Measurements from ENCODE around the gene ZFYVE28. TPM values are rescaled to one million over a fixed set of nuclear protein-coding genes. Genes with fewer than 3 reads are reported as not detected.

Gene ZFYVE28
- total RNA-seq, 3 donors from 2014 or later = 12.3 to 14.1 (median 13.9) TPM

DNA sequence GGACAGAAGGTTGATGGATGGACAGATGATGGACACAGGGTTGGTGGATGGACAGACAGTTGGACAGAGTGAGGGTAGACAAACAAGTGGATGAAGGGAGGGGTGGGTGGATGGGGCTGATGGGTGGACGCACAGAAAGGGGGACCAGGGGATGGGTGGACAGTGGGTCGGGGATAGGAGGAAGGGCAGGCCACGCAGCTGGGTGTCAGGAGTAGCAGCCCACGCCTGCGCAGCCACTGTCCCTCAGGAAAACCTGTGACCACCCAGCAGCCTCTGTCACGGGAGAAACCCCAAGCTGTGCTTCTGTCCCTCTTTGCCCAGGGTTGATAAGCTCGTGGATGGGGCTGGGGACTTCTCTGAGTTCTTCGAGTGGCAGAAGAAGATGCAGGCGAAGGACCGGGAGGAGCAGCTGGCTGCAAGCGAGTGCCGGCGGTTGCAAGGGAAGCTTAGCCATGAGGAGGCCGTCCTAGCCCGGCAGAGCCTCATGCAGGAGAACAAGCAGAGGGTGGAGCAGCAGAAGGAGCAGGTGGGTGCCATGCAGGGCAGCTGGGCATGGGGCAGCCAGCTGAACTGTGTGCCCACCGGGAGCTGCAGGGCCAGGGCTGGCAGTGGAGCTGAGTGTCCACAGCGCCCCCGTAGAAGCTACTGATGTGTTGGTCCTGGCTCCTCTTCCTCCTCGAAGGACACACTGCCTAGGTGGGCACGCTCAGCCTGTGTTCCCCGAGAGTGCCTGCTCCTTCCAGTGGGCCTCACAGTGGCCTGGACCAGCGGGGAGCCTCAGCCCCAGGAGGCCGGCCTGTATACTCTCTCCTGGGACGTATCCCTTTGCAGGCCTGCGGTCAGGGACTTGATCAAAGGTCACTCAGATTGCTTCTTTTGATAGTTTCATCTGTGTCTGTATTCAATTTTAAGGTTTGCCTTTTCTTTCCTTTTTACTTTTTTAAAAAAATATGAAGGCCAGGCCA is 33.7 kb upstream of the ZFYVE28 start:
- Histone ChIP-seq H3K27me3 (no peaks in the 10 kb centered on the region), H3K27ac (no peak overlapping the region), H3K4me3 (no peak overlapping the region), H3K9me3 (no peaks in the 10 kb centered on the region), H3K4me1 (no peaks in the 10 kb centered on the region), H3K36me3 (no peaks in the 10 kb centered on the region)
- TF ChIP-seq CTCF (IDR thresholded peaks at IDR 0.05) (no peak), POLR2A (IDR thresholded peaks at IDR 0.05) (no peak), POLR2AphosphoS5 (IDR thresholded peaks at IDR 0.05) (no peak)
- DNase-seq (ENCODE audit: low spot score in 2 of 2) = no peak
- intact Hi-C loops (cut with DNase I; ENCODE audit: low total_unique reads) = no loop called here

GRCh38 chr4:2451036-2451520 is 32.6 kb upstream of the ZFYVE28 start:
- H3K4me3 ChIP-seq = no peak overlapping the region
- H3K9me3 ChIP-seq = no peaks in the 10 kb centered on the region
- no peaks in the 10 kb centered on the region for H3K4me1 ChIP-seq
- intact Hi-C loops (cut with DNase I; ENCODE audit: low total_unique reads) = no loop called here
- TF ChIP-seq POLR2AphosphoS5 (IDR thresholded peaks at IDR 0.05) (no peak), POLR2A (IDR thresholded peaks at IDR 0.05) (no peak), CTCF (IDR thresholded peaks at IDR 0.05) (no peak)
- DNase-seq (ENCODE audit: low spot score in 2 of 2) = no peak
- no peaks in the 10 kb centered on the region for H3K36me3 ChIP-seq
- no peak overlapping the region for H3K27ac ChIP-seq
- no peaks in the 10 kb centered on the region for H3K27me3 ChIP-seq

DNA sequence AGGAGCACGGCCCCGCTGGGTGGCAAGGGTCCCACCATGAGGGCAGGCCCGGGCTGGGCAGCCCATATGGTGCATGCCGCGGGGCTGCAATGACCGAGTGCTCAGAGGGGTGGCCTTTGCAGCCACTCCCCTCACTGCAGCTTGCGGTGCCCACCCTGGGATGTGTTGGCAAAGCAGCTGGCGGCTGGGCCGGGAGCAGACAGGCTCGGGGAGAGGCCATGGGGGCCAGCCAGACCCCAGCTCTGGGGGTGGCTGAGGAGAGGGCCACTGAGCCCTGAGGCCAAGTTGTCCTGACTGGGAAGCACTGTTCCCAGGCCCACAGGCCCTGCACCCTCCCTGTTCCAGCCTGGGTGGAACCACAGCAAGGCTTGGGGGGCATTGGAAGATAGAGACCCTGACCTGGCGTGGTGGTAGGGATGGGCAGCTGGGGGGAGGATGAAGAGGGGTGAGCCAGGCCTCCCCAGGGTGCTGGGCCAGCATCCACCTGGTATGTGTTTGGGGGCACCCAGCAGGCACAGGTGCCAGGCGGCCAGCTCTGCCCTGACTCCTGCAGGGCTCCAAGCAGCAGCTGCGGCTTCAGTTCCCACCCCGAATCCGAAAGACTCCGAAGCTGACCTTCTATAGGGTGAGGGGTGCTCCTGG is 32.1 kb upstream of the ZFYVE28 start:
- Histone ChIP-seq H3K9me3 (no peaks in the 10 kb centered on the region), H3K4me1 (no peaks in the 10 kb centered on the region), H3K36me3 (no peaks in the 10 kb centered on the region), H3K27ac (no peak overlapping the region), H3K4me3 (no peak overlapping the region), H3K27me3 (no peaks in the 10 kb centered on the region)
- TF ChIP-seq CTCF (IDR thresholded peaks at IDR 0.05) (no peak), POLR2AphosphoS5 (IDR thresholded peaks at IDR 0.05) (no peak), POLR2A (IDR thresholded peaks at IDR 0.05) (no peak)
- no peak for DNase-seq (ENCODE audit: low spot score in 2 of 2)
- intact Hi-C loops (cut with DNase I; ENCODE audit: low total_unique reads) = no loop called here

DNA sequence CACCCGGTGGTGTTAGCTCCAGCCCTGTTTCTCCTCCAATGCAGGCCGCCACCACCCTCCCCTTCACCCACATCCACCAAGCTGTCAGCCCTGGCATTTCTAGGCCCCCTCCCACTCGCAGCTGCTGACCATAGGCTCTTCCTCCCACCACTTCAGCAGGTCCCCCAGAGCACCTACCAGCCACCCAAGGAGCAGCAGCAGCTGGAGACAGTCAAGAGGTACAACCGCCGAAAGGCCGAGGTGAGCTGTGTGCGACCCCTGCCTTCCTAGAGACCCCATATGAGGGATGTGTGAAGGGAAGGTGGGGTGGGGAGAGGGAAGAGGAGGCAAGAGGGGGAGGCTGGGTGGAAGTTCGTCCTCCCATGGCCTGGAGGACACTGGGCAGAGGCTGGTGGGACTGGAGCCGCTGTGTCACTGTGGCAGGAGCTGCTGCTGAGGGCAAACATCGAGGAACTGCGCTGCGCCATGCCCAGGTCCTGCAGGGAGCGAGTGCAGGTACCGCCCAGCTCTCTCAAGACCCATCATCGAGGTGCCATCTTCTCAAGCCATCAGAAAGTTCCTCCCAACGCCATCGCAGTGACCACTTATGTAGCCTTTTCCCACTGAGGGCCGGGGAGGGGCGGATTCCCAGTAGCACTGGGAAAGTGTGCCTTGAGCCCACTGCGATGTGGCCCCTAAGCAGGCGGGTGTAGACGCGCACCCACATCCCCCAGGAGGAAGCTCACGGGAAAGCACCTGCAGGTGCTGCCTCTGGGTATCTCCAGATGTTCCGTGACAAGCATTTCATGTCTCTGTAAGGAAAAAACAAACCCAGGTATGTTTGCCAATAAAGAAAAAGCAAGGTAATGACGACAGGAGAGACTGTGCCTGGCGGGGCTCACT is 31.3 kb upstream of the ZFYVE28 start:
- Histone ChIP-seq H3K27me3 (no peaks in the 10 kb centered on the region), H3K4me3 (no peak overlapping the region), H3K4me1 (no peaks in the 10 kb centered on the region), H3K9me3 (no peaks in the 10 kb centered on the region), H3K36me3 (no peaks in the 10 kb centered on the region), H3K27ac (no peak overlapping the region)
- intact Hi-C loops (cut with DNase I; ENCODE audit: low total_unique reads) = no loop called here
- TF ChIP-seq CTCF (IDR thresholded peaks at IDR 0.05) (no peak), POLR2AphosphoS5 (IDR thresholded peaks at IDR 0.05) (no peak), POLR2A (IDR thresholded peaks at IDR 0.05) (no peak)
- DNase-seq (ENCODE audit: low spot score in 2 of 2) = no peak
